ENCODE data around the gene PRKAA2.

GRCh38 chr1:56655991-56656613, 11.0 kb downstream of the PRKAA2 start:
- no peak for TF ChIP-seq PAX5 (IDR thresholded peaks at IDR 0.05; ENCODE audit: insufficient read depth, low read length, severe bottlenecking)
- TF ChIP-seq POLR2A (IDR thresholded peaks at IDR 0.05; ENCODE audit: low read depth, low read length), result no peak
- TF ChIP-seq TAF1 (IDR thresholded peaks at IDR 0.05; ENCODE audit: low read depth, low read length), result no peak
